ENCODE data around the gene BCR. TPM values are rescaled to one million over a fixed set of nuclear protein-coding genes. Genes with fewer than 3 reads are reported as not detected.
A peak's percentile ranks its signal among the peaks of the same experiment; 100 is the strongest.

BCR gene
- total RNA-seq, 1 donor from 2014 or later: 30.0 TPM

GRCh38 chr22:23213581-23214334 lies 33.4 kb downstream of the BCR start:
- Mint-ChIP-seq H3K9me3 (ENCODE audit: low read depth) (no peaks in the 10 kb centered on the region), H3K4me3 (ENCODE audit: unreplicated experiment) (no peak overlapping the region), H3K4me1 (ENCODE audit: low read depth) (peaks cover 24% of the 10 kb centered on the region), H3K36me3 (ENCODE audit: low read depth) (no peaks in the 10 kb centered on the region), H3K27ac (ENCODE audit: unreplicated experiment) (no peak overlapping the region), H3K27me3 (ENCODE audit: low read depth) (no peaks in the 10 kb centered on the region)
- TF ChIP-seq CTCF (IDR thresholded peaks at IDR 0.05): no peak
- DNase-seq (ENCODE audit: low spot score): no peak

- DNase-seq (ENCODE audit: low spot score): no peak
- H3K27ac Mint-ChIP-seq (ENCODE audit: unreplicated experiment): no peak overlapping the region
- peaks cover 30% of the 10 kb centered on the region for H3K4me1 Mint-ChIP-seq (ENCODE audit: low read depth)
- H3K27me3 Mint-ChIP-seq (ENCODE audit: low read depth): no peaks in the 10 kb centered on the region
- no peaks in the 10 kb centered on the region for H3K9me3 Mint-ChIP-seq (ENCODE audit: low read depth)
- TF ChIP-seq CTCF (IDR thresholded peaks at IDR 0.05): no peak
- H3K36me3 Mint-ChIP-seq (ENCODE audit: low read depth): no peaks in the 10 kb centered on the region
- H3K4me3 Mint-ChIP-seq (ENCODE audit: unreplicated experiment): no peak overlapping the region
Measured at GRCh38 chr22:23214398-23214797, 34.1 kb downstream of the BCR start.

GRCh38 chr22:23215294-23216241 lies 35.3 kb downstream of the BCR start:
- Mint-ChIP-seq H3K4me1 (ENCODE audit: low read depth) (peaks cover 41% of the 10 kb centered on the region), H3K27me3 (ENCODE audit: low read depth) (no peaks in the 10 kb centered on the region), H3K9me3 (ENCODE audit: low read depth) (no peaks in the 10 kb centered on the region), H3K27ac (ENCODE audit: unreplicated experiment) (no peak overlapping the region), H3K36me3 (ENCODE audit: low read depth) (no peaks in the 10 kb centered on the region), H3K4me3 (ENCODE audit: unreplicated experiment) (no peak overlapping the region)
- peak; percentile 36 for DNase-seq (ENCODE audit: low spot score)
- no peak for TF ChIP-seq CTCF (IDR thresholded peaks at IDR 0.05)

GRCh38 chr22:23216461-23217170 lies 36.3 kb downstream of the BCR start:
- H3K4me1 Mint-ChIP-seq (ENCODE audit: low read depth): peaks cover 42% of the 10 kb centered on the region
- no peaks in the 10 kb centered on the region for H3K36me3 Mint-ChIP-seq (ENCODE audit: low read depth)
- peak; percentile 42 for DNase-seq (ENCODE audit: low spot score)
- TF ChIP-seq CTCF (IDR thresholded peaks at IDR 0.05): no peak
- no peak overlapping the region for H3K4me3 Mint-ChIP-seq (ENCODE audit: unreplicated experiment)
- H3K27me3 Mint-ChIP-seq (ENCODE audit: low read depth): no peaks in the 10 kb centered on the region
- no peaks in the 10 kb centered on the region for H3K9me3 Mint-ChIP-seq (ENCODE audit: low read depth)
- no peak overlapping the region for H3K27ac Mint-ChIP-seq (ENCODE audit: unreplicated experiment)
